Fibroblast of skin of abdomen (primary cell): ENCODE results near the gene CMKLR1.

ENCODE experiments used
- DNase-seq: peaks from one replicate; pipeline ENCODE4 v3.0.0-alpha.2; 2013

CMKLR1 gene

DNA sequence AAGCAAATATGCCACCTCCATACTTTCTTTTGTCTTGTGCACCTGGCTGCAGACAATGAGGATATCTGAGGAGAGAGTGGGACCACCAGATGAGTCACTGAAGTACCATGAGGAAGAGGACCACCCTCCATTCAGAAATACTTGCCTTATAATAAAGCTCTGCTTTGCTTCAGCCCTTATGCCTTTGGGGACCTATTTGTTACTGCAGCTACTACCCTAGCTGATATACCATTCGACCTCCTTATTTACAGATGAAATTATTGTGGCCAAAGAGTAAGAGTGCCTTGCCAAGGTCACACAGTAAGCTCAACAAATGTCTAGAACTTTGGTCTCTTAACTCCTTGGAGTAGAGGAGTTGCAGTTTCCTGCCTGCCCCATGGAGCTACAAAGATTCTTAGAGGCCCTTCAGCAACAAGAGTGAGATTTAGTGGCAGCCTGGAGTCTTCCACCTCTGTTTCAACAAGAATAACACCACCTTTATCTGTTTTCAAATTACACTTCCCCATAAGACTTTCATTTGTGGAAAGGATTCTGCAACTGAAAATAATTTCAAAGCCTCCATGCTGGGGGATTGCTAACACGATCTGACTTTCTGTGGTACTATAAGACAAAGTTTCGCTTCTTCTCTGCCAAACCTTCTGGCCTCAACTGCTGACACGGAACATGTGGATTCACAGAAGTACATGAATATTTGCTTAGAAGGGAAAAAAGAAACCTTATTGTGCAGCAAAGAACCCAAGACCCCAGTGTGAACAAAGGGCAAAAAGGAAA is 3.6 kb downstream of the CMKLR1 start:
- DNase-seq = no peak

DNA sequence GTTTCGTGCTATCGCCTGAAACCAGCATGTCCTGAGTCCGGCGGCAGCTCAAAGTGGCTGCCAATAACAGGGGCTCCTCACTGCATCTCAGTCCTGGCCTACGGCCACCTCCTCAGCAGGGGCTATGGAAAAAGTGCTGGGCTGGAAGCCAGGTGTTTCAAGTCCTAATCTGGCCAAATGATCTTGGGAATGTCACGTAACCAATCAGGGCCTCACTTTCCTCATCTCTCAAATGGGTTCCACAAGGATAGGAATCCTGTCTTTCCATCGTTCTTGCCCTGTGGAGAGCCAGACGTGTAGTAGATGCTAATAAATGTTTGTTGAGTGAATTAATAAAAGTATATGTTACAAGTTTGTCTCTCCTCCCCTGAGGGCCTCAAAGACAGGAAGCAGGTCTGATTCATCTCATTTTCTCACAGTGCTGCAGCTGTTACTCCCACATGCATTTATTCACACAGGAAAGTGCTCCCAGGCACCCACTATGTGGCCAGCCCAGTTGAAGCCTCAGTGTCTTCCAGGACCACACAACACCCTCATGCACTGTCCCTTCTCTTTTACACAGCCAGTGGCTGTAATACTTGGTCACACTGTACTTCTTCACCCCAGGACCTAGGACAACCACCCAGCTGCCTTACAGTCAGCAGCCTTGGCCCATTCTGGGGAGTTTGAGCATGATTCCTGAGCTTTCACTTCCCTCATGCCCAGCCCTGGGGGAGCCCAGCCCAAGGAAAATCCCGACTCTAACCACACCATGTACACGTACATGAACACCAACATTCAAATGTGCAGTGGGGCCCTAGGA is 5.0 kb downstream of the CMKLR1 start:
- no peak for DNase-seq

DNA sequence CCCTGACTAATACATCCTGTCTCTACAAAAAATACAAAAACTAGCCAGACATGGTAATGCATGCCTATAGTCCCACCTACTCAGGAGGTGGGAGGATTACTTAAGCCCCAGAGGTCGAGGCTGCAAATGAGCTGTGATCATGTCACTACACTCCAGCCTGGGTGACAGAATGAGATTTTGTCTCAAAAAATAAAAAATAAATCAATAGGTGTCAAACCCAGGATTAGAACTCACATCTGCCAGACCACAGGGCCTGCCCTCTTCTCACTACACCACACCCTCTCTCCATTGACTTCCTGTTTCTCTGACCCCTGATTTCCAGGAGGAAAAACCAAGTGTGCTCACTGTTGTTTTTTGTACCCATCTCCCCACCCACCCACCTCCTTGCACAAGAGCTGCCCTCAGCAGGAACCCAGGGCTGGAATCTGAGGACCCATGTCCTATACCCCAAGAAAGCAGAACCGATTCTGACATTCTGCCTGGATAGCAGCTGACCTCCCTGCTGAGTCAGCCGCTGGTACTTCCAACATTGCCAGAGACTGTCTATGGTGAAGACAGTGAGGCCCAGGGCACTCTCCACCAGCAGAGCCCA is 6.2 kb downstream of the CMKLR1 start:
- DNase-seq = no peak

DNA sequence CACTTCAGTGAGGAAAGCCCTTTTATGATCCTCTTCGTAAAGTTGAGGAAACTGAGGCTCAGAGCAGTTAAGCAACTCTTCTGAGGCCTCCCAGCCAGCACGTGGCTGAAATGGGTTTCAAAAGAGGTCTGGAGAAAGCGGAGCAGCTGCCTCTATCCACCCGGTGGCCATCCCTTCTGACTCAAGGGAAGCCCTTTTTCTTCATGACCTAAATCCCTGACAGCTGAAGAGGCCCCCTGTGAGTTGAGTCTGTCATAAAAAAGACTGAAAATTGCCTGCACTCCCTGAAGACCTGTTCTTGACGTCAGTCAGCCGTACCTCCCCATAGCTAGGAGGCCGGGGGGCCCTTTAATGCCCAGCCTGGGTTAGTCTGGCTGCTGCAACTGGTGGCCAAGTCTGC is 10.7 kb downstream of the CMKLR1 start:
- DNase-seq = no peak

DNA sequence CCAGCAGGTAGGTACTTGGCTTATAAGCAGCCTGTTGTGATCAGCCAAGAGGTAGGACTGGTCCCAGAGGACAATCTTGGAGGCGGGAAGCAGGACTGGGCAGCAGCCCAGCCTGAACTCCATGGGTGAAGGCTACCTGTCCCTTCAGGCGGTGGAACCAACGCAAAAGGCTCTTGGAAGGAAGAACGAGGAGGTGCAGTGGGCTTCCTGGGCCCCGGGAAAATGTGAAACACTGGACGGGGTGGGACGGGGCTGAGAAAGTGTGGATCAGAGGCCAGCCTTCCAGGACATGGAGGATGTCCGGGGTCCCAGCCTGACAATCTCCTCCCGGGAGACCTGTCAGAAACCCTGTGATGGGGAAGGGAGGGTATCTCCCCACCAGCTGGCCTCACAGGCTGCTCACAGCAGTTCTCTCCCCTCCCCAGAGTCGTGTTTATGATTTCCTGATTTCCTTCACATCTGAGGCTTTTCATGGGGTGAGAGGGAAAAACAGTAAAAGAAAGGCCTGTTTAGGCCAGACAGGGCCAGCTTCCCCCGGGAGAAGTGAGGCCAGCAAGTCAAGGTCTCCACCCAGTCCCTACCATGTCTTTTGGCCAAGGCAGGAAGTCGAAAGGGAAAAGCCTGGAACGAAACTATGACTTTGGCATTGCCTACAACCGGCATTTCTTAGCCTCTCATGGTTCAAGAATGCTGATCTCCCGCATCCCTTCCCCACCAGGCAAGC is 11.3 kb downstream of the CMKLR1 start:
- no peak for DNase-seq

DNA sequence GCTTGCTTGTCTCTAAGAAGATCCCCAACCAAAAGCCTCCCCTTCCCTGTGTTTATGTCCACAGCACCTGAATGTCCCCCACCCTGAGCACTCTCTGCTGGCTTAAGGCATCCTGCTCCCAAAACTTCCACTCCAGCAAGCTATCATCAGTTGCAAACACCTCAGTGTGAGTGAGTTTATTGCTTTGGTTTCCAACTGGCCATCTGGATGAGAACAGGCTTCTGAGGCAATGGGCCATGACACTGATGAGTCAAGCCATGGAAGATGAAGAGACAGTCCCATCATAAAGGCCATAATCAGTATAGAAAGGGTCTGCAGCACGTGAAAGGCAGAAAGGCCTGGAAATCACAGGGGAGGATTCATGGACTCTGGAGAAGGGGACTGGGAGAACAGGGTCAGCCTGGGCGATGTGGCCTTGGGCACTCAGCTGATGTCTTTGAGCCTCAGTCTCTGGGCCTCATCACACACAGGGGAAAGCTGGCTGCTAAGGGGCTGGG is 12.8 kb downstream of the CMKLR1 start:
- DNase-seq = no peak

DNA sequence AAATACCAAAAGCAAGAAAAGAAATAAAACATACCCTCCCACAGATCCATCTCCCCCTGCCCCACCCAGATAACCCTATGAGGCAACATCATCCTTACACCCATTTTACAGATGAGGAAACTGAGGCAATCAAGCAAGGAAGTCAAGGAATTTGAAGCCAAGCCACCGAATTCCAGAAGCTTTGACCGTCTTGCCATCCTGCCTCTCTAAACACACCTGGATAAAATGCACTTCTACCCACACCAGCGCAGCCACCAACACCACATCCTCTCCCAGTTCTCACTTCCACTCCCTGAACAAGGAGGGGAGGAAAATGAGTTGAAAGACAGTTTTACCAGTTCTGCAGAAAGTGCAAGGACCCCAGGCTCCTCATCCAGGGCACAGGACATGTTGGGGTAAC is 13.6 kb downstream of the CMKLR1 start:
- DNase-seq = no peak

DNA sequence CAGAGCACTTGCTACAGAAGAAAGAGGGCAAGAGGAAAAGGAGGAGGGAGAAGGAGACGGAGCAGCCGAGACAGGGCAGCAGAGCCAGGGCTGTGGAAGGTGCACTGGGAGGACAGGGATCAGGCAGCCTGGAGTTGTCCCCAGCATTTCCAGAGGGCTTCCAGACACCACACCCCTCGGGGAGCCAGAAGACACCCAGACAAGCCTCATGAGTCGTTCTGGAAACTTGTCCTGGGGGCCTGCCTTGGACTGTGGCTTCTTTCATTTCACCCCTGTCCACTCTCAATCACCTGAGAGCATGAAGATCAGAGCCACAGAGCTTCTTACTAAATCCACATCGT is 14.1 kb downstream of the CMKLR1 start:
- DNase-seq = no peak

DNA sequence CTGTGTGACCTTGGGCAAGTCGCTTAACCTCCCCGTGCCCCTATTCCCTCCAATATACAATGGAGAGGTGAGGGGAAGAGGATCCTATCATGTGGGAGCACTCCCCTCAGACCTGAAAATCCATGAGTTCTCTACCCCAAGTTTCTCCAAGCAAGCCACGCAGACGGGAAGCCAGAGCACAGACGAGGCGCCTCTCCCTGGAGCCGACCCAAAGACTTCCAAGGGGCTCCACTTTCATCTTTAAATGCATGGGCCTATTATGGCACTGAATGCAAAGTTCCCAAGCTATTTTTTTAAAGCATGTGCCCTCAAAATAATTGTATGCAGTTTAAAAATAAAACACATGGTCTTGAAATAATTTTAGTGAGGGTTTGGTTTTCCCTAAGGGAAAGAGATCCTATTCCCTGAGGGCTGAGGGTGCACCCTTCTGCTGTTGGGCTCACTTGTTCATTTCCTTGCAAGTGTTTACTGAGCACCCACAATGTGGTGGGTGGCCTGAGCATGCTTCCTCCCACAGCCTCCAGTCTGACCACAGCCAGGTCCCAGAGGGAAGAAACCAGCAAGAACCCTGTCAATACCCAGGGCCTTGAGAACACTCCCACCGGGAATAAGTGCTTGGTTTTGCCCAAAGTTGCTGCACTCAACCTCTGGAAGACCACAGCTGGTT is 14.6 kb downstream of the CMKLR1 start:
- no peak for DNase-seq

DNA sequence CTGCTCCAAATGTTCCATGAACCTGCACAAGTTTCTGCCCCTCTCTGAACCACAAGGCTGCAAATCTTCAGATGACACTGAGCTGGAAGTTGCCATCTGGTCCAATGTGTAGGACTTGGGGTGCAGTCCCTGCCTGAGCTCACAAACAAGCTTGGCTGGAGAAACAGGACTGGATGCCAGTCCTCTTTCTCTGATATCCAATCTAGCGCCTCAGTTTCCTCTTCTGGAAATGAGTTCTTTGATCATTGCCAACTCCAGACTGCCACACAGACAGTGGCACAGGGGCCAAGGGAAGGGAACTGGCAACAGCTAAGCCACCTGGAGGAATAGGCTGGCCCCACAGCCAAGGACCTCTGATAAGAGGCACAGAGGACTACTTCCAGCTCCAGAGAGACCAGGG is 15.5 kb downstream of the CMKLR1 start:
- DNase-seq = no peak

DNA sequence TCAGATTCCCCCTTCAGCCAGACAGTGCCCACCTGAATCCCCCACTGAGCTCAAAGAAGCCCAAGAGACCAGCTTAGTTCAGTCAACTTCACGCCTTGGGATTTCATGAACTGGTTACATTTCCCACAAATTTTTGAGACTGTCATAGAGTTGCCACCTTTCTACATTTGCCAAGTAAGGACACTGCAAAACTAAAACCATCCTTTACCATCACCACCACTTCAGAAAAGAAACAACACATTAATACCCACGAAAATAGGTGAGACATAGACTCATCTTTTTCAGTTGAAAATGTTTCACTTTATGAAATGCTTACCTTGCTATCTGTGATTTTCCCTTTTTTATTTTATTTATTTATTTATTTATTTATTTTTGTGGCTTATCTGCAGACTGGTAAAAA is 16.1 kb downstream of the CMKLR1 start:
- no peak for DNase-seq

DNA sequence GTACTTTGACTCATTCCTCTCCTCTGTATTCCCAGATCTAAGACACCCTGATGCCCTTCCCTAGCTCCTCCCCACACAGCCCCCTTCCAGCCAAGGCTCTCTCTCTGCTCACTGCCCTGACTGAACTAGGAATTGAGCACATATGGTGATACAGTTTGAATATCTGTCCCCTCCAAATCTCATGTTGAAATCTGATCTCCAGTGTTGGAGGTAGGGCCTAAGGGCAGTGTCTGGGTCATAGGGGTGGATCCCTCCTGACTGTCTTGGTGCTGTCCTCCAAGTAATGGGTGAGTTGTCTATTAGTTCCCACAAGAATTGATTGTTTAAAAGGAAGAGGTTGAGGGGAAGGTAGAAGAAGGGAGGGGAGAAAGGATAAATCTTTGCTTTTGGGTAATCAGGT is 17.4 kb downstream of the CMKLR1 start:
- DNase-seq = no peak

DNA sequence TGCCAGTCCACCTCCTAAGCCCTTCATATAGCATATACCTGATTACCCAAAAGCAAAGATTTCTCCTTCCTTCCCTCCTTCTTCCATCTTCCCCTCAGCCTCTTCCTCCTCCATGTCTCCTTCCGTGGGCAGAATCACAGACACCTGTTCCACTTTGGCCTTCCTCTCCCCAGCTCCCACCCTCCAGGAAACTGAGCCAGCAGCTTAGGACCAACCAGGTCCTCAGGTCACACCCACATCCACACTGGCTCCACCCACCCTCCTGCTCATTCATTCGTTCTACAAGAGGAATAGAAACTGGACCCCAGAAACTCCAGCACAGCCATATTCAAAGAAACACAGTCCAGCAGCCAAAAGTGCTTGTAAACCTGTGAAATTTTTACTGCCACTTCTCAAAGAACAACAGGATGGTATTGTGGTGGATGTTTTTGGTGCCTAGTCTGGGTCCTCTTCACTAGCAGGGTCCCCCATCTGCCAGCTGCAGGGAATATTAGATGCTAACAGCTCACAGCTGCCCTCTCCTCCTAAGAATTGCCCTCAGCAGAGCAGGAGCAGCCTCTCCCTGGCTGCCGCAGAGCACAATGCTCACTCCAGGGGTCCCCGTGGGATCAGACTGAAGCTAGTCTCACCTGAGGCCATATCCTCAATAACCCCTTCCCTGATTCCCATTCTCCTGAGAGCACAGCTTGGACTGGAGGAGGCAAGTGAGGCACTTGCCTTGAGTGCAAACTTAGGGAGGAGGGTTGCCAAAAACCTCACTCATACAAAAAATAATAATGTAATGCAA is 18.4 kb downstream of the CMKLR1 start:
- no peak for DNase-seq

DNA sequence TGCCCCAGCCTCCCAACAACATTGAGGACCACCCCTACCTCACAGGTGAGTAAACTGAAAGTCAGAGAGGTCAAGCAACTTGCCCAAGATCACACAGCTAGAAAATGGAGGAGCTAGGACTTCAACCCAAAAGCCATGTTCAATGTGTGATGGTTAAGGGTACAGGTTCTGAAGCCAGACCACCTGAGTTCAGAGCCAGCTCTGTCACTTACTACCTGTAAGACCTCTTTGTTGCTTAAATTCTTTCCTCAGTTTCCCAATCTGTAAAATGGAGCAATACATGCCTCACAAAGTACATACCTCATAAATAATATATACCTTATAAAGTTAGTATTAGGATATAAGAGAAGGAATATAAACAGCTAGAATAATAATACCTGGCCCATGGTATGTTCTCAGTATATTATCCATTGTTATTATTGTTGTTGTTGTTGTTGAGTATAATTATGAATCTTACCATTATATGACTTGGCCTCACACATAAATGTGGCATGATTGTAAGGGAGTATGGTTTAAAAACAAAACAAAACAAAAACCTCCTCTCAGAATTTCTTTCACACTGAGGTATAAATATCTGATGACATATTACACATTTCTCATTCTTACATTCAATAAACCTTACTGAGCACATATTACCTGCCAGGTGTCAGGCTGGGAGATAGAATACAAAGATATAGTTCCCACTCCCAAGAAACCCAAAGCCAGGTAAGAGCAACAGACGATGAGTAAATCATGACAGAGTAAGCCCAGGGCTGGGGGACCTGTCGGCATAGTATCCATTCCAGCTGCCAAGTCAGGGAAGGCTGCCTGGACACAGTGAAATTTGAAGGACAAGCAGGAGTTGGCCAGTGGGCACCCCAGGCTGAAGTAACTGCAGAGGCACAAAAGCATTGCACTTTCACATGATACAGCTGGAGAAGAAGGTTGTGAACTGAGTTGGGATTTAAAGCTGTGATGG is 19.6 kb downstream of the CMKLR1 start:
- DNase-seq = no peak

DNA sequence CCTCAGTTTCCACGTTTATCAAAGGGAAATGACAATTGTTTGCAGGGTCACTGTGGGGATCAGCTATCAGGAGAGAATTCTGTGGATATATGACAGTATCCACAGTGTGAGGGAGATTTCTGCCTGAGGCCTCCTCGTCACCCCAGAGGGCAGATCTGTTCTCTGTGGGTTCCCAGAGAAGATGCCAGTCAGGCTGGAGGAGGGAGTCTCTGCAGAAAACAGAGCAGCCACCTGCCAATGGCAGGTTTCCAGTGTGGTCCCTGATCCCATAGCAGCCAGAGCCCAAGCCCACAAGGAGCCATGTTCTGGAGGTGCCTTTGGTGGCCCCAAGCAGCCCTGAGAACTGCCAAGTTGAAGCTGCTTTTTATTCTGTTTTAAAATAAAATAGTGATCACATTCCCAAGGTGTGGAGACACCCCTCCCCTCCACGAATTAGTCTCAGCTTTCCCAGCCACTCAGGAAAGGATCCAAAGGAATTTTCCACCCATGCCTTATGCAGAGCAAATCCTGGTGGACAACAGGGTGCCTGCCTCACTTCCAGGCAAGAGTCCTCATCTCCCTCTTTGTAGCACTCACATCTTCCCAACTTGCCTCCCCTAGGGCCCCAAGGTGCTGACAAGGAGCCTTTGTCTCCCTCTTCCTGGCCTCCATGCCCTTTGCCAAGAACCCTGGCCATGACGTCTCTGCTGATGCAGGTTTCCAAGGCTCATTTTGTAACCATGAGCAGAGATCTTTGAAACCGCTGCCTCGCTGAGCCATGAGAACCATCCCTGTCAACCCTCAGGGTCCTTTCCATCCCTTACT is 20.4 kb downstream of the CMKLR1 start:
- DNase-seq = no peak

DNA sequence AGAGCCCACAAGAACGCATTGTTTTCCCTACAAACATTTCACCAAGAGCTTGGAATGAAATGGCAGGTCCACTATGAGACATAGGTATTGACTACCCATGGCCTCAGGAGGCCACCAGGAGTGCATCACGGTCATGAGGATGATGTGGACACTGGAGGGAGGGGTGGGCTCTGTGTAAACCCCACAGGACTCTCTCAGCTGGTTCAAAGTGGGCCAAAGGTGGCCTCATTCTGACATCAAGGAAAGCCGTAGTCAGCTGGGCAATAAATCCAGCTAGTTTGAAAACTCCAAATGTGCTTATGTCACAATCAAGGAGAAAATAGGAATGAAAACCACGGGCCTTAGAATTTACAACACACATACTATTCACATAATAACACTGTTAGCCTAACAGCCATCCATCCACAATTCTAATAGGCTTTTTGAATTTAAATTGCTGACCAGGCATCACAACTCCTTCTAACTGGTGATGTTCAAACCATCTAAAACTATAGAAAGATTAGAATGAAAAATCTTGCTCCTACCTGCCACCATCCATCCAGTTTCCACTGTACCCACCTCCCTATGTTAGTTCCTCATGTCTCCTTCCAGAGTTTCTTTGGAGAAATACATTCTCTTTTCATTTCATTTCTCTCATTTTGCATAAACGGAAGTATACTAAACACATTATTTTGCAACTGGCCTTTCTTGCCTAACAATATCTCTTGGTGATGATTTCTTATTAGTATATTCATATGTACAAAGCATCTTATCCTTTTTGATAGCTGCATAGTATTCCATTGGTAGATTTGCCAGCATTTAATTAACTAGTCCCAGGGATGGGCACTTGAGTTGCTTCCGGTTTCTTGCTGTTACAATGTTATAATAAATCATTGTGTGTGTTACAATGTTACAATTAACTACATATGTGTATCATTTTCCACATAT is 21.5 kb downstream of the CMKLR1 start:
- DNase-seq = no peak

DNA sequence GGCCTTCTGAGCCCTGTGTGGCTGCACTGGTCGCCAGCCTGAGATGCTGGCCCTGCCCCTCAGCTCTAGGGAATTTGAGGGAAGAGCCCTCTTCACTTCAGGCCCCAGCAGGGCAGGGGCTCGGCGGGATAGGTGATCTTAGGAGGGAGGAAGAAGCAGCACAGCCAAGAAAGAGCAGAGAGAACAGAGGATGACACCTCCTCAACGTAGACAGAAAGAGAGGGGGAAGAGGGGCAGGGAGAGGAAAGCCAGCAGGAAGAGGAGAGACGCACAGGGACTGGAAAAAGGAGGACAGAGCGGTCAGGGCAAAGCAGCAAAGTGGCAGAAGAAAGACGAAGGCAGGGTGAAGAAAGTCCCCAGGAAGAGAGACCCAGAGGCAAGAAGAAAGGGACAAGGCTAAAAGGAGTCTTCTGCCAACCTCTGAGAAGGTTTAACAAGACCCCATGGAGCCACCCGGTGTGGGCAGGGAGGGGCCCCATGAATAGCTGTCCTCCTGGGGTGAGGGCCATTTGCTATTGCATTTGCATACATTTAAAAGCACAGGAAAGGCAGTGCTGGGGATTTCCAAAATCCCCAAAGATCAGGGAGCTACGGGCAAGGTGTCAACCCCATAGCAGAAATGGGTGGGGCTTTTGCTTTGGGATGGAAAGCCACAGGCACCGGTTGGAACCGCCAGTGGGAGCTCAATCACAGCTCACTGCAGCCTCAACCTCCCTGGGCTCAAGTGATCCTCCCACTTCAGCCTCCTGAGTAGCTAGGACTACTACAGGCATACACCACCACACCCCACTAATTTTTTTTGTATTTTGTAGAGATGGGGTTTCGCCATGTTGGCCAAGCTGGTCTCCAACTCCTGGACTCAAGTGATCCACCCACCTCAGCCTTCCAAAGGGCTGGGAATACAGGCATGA is 22.7 kb downstream of the CMKLR1 start:
- DNase-seq = no peak
